ENCODE data around the gene VTI1A. TPM values are rescaled to one million over a fixed set of nuclear protein-coding genes. Genes with fewer than 3 reads are reported as not detected.

VTI1A gene
- total RNA-seq, 1 experiment from 2014 or later, result 18.1 TPM

GRCh38 chr10:112512294-112512693, 65.3 kb downstream of the VTI1A start:
- Histone ChIP-seq H3K4me3 (no peak overlapping the region), H2AFZ (no peak overlapping the region), H3K27ac (no peak overlapping the region), H3K27me3 (ENCODE audit: insufficient read depth, low read depth) (no peaks in the 10 kb centered on the region), H3K4me2 (no peak overlapping the region), H3K9me3 (ENCODE audit: insufficient read depth, low read depth) (no peaks in the 10 kb centered on the region), H4K20me1 (ENCODE audit: insufficient read depth) (no peaks in the 10 kb centered on the region), H3K9me2 (ENCODE audit: insufficient read depth) (no peaks in the 10 kb centered on the region), H3K79me2 (ENCODE audit: low read depth) (no peaks in the 10 kb centered on the region), H3K4me1 (replicated peaks; ENCODE audit: insufficient read depth) (peaks cover 8% of the 10 kb centered on the region), H3K36me3 (ENCODE audit: low read depth) (no peaks in the 10 kb centered on the region), H3F3A (ENCODE audit: insufficient read depth, low read depth) (peaks cover 7% of the 10 kb centered on the region; the same call in 1 of the 2 replicates)
- ChIA-PET CTCF (no interaction called here), POLR2A (ENCODE audit: unreplicated experiment) (no interaction called here)
- intact Hi-C loops (cut with micrococcal nuclease; ENCODE audit: unreplicated experiment), result no loop called here
- TF ChIP-seq CTCF (conservative IDR thresholded peaks at IDR 0.05) (no peak), EZH2 (IDR thresholded peaks at IDR 0.05; ENCODE audit: low read depth) (no peak)
- DNase-seq, result no peak
- BruUV-seq (replicated peaks), result no TSS peak

GRCh38 chr10:112515126-112515525, 68.1 kb downstream of the VTI1A start:
- TF ChIP-seq CTCF (conservative IDR thresholded peaks at IDR 0.05) (no peak), EZH2 (IDR thresholded peaks at IDR 0.05; ENCODE audit: low read depth) (no peak)
- no peaks in the 10 kb centered on the region for H3K9me3 ChIP-seq (ENCODE audit: insufficient read depth, low read depth)
- ChIA-PET POLR2A (ENCODE audit: unreplicated experiment) (no interaction called here), CTCF (no interaction called here)
- intact Hi-C loops (cut with micrococcal nuclease; ENCODE audit: unreplicated experiment), result no loop called here
- H2AFZ ChIP-seq, result no peak overlapping the region
- no peaks in the 10 kb centered on the region for H3K9me2 ChIP-seq (ENCODE audit: insufficient read depth)
- no peak for DNase-seq
- H3K79me2 ChIP-seq (ENCODE audit: low read depth), result no peaks in the 10 kb centered on the region
- no peak overlapping the region for H3K4me3 ChIP-seq
- peaks cover 30% of the 10 kb centered on the region for H3K4me1 ChIP-seq (replicated peaks; ENCODE audit: insufficient read depth)
- H3K4me2 ChIP-seq, result no peak overlapping the region
- no TSS peak for BruUV-seq (replicated peaks)
- peaks cover 17% of the 10 kb centered on the region; the same call in 1 of the 2 replicates for H3F3A ChIP-seq (ENCODE audit: insufficient read depth, low read depth)
- no peaks in the 10 kb centered on the region for H3K36me3 ChIP-seq (ENCODE audit: low read depth)
- H3K27me3 ChIP-seq (ENCODE audit: insufficient read depth, low read depth), result no peaks in the 10 kb centered on the region
- no peaks in the 10 kb centered on the region for H4K20me1 ChIP-seq (ENCODE audit: insufficient read depth)
- no peak overlapping the region for H3K27ac ChIP-seq

GRCh38 chr10:112515852-112516251, 68.8 kb downstream of the VTI1A start:
- no TSS peak for BruUV-seq (replicated peaks)
- POLR2A ChIA-PET (ENCODE audit: unreplicated experiment), result no interaction called here
- intact Hi-C loops (cut with micrococcal nuclease; ENCODE audit: unreplicated experiment), result loop anchor here (2.0 kb wide), 1 partner anchor 781 kb away; no protein-coding TSS in a partner anchor
- Histone ChIP-seq H3K4me1 (replicated peaks; ENCODE audit: insufficient read depth) (peaks cover 30% of the 10 kb centered on the region), H3F3A (ENCODE audit: insufficient read depth, low read depth) (peaks cover 17% of the 10 kb centered on the region; the same call in 1 of the 2 replicates), H3K4me2 (no peak overlapping the region), H3K27me3 (ENCODE audit: insufficient read depth, low read depth) (no peaks in the 10 kb centered on the region), H3K36me3 (ENCODE audit: low read depth) (no peaks in the 10 kb centered on the region), H3K4me3 (no peak overlapping the region), H3K79me2 (ENCODE audit: low read depth) (no peaks in the 10 kb centered on the region), H3K9me2 (ENCODE audit: insufficient read depth) (no peaks in the 10 kb centered on the region), H4K20me1 (ENCODE audit: insufficient read depth) (no peaks in the 10 kb centered on the region), H3K9me3 (ENCODE audit: insufficient read depth, low read depth) (no peaks in the 10 kb centered on the region), H3K27ac (no peak overlapping the region), H2AFZ (no peak overlapping the region)
- CTCF ChIA-PET, result no interaction called here
- TF ChIP-seq CTCF (conservative IDR thresholded peaks at IDR 0.05) (no peak), EZH2 (IDR thresholded peaks at IDR 0.05; ENCODE audit: low read depth) (no peak)
- no peak for DNase-seq
